NCI-H345 treated with DMSO at 0.1 percent for 48 hours (cell line): Measurements from ENCODE around the gene EXD2.

Experiments
- DNase-seq: peaks from one replicate; lab custom pipeline; 2025; ENCODE audit not compliant: unreplicated experiment; lab: John Stamatoyannopoulos, UW

Gene EXD2

DNA sequence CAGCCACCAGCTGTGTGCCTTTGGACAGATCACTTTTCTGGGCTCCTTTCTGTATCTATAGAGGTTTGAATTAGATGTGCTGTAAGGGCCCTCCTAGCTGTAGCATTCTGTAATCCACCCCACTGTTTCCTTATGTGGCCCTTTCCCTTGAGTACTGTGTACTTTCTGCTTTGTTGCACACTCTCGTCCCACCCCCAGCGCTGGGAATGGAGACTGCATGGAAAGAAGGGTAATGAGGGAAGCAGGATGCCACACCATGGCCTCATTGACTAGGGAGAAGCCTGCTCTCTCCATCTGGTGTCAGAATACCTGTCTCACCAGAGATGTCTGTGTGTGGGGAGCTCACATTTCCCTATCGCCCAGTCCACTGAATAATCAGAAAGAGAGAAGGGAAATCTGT is 55.0 kb downstream of the EXD2 start:
- DNase-seq, result no peak

DNA sequence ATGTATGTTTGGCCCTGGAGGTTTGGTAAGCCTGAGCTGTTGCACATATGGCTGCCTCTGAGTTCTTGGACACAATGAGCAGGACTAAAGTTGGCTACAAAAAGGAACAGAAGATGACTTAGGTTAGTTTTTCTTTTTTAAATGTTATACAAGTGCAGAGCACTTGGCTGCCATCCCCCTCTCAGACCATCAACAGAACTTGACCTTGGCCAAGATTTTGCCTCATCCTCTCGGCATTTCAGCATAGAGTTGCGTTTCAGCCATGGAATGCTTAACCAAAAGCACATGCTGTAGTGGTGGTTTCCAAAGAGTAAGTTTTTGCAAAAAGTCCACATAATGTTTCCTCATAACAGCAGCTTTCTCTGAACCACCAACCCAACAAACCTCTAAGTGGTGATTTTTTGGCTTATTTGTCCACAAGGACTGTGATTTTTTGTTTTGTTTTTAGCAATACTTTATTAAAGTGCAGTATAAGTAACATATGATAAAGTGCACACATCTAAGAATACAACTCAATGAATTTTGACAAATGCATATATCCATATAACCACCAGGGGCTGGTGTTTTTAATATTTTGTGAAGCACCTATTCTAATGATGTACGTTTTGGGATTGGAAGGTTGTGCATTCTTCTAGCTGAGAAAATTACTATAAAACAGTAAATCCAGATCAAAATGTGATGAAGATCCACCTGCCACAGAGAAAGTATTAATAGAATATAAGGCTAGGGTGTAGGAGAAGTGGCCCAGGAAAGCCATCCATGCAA is 56.6 kb downstream of the EXD2 start:
- DNase-seq, result no peak

DNA sequence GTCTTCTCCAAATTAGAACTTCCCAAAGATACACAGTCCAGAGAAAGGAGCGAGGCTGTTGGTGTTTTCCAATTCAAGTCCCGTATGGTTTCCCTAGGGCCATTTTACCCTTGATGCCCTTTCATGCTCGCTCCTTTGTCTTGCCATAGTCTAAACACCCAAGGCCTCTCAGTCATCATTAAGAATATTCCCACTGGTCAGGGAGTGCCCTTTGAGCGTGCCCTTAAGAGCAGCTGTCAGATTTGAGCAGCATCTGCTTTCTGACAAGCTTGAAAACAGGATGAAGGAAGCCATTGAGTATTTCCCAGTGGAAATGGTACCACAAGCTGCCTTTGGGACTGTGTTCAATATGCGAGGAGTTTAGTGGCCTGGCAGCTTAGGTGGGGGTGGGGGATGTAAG is 58.3 kb downstream of the EXD2 start:
- DNase-seq, result no peak

DNA sequence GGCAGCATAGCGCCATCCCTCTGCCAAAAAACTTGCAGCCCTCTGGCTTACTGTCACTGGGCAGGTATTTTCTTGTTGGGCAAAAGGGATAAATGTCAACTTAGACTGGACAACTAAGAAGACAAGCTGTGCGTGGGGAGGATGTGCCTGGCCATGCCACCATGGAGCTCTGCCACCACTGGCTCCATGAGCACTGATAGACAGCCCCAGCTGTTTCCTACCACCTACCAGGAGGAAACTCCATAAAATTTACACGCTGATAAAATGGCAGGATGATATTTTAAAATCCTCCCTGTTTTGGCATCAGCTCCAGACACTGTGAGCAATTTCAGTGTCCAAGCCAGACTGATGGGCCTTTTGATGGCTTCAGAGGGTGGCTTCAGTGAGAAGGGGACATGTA is 61.6 kb downstream of the EXD2 start:
- no peak for DNase-seq

DNA sequence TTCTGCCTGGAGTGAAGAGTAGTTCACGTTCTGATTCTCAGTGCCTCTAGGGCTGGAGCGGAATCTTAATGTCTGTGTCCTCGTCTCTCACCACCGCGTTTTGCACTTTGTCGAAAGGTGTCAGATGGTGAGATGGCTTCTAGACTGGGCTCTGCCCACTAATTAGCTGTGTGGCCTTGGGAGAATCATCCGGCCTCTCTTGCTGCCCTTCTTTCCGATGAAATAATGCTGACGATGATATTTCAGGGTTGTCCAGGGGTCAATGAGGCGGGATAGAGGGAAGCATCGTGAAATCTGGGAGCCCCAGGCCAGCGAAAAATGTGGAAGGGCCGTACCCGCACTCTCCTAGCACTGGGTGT is 67.8 kb downstream of the EXD2 start:
- DNase-seq, result no peak

DNA sequence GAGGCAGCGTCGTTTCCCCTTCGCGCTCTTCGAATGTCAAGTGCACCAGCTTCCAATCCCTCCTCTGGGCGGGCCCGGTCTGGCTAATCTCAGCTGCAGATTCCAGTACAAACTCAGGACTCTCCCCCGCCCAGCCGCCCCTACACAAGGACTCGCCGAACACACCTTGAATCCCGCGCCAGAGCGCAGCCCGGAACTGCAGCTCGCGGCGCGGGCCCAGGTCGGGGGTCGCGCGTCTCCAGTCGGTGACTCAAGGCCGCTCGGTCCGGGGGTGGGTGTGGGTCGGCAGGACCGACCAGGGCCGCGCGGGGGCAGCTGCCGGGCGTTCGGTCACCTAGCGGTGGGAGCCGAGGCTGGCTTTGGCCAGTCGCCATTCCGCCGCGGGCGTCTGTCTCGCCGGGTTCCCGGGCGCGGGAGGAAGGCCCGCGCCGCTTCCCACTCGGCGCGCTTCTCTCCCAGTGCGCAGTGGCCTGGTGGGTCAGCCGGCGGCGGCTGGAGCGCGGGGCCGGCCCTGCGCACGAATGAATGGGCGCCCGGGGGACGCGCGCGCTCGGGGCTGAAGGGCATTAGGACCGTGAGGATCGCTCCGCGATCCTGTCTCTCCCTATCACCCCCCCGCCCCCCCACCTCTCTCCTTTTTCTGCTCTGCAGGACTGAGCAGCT is 68.4 kb downstream of the EXD2 start, which contains the start of gene GALNT16:
GALNT16 (plus strand) TSS at position 632 of the 663 bp plus-strand sequence. CDS start 133 bp downstream, outside the sequence.
- no peak for DNase-seq

DNA sequence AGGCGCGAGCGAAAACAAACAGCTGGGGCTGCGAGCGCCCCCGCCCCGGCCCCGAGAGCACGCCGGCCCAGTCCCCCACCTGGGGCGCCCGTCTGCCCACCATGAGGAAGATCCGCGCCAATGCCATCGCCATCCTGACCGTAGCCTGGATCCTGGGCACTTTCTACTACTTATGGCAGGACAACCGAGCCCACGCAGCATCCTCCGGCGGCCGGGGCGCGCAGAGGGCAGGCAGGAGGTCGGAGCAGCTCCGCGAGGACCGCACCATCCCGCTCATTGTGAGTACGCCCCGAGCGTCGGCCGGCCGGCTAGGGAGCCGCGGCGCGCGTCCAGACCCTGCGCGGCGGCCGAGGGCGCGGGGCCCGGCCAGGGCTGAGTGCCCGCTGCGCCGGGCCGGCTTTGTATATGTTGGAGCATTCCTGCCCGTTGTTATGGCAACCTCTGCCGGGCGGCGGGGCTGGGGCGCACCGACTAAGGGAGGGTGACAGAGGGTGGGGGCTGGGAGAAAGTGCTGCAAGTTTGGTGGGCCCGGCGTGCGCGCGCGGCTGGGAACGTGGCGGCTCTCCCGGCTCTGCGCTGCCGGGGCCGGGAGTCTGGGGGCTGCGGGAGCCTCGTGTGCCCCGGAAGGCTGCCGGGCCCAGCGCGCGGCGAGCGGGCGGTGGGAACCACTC is 69.0 kb downstream of the EXD2 start:
- DNase-seq, result no peak

DNA sequence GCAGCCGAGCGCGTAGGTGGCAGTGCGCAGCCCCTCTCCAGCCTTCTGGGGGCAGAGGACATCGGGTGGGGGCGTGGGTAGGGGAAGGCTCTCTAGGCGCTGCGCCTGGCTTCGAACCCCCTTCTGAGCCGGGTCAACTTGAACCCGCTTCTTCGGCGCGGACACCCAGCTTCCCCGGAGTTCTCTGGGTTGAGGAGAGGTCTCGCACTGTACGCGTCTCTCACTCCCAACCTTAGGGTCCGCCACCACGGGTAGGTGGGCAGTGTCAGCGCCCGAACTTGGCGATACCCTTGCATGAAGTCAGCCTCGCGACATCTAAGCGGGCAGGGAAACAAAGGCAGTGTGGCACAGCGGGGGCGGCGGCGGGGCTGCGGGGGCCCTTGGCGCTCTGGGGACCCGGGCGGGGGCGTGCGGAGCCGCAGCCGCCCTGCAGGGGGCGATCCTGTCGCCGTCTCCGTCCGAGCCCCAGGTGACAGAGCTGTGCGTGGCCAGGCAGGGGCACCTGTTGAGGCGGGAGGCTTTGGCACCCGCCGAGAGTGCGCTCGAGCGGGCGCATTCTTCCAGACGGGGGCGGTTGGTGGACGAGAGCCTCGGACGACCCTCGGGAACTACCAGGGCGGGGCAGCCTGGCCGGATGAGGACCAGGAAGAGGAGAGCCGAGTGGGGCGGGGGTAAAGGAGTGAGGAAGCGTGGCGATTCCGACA is 69.7 kb downstream of the EXD2 start:
- no peak for DNase-seq

DNA sequence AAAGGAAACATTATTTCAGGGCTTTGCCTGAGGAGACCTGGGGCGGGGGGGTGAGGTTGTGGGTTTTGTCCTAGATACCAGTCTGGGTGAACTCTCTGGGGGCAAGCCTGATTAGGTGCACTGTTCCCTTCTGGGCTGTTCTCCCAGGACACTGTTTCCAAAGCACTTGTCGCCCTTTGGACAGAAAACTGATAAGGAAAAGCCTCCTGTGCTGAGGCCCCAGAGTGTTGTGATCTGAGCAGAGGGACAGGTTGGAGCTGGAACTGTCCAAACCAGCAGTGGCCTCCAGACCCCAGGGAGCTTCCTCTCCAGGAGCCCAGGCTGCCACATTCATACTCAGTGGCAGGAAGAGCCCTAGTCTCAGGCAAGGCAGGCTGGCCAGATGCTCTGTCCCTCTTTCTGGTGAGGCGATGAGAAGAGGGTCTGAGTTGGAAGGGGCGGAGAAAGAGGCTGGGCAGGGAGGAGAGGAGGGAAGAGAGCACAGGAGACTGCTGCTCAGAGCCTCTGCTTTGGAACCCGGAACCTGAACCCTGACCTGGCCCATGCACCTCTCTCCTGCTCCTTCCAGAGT is 70.5 kb downstream of the EXD2 start:
- no peak for DNase-seq

DNA sequence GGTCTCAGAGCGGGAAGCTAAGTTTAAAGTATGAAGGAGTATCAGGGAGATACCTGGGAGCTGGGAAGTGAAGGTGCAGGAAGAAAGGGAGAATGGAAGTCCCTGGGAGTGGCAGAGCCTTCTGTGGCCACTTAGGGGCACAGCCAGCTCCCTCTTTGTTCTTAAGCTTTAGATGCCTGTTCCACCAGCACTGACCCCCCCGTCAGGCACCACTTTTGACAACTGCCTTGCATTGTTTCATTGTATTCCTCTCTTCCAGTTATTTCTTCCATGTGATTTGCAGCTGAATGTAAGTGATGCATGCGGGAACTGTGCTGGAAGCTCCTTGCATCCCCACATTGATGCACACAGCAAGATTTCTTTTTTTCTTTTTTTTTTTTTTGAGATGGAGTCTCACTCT is 71.2 kb downstream of the EXD2 start:
- DNase-seq, result no peak

DNA sequence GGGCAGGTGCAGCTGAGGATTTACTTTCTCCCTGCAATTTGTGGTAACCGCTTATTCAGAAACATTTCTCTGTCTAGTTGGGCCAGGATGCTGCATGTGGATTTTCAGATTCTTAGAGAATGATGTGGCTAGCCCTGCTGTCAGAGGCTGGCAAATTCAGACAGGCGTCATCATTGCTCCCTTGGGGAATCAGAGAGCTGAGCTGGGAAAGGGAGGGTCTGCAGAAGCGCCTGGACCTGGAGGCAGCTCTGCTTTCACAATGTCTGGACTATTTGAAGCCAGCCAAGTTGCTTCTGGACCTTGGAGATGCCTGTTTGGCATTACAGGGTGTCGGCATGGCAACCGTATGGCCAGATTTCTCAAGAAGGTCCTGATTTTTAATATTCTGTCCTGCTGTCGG is 72.1 kb downstream of the EXD2 start:
- DNase-seq, result no peak

DNA sequence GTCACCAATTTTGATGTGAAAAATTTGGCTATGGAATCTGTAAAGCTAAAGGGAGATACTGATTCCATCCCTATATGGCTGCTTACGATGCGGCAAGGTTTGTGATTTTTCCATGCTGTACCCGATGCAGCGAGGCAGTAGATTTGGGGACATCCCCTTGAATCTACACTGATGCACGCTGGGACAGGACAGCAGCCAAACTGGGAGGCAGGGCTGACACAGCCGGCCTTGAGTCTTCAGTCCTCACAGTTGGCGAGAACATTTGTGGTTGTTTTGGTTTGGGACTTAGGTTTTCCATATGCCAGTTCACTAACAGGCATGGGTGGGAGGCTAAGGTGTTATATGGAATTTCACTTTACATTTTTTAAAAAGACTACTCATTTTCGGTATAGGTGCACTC is 72.5 kb downstream of the EXD2 start:
- no peak for DNase-seq

DNA sequence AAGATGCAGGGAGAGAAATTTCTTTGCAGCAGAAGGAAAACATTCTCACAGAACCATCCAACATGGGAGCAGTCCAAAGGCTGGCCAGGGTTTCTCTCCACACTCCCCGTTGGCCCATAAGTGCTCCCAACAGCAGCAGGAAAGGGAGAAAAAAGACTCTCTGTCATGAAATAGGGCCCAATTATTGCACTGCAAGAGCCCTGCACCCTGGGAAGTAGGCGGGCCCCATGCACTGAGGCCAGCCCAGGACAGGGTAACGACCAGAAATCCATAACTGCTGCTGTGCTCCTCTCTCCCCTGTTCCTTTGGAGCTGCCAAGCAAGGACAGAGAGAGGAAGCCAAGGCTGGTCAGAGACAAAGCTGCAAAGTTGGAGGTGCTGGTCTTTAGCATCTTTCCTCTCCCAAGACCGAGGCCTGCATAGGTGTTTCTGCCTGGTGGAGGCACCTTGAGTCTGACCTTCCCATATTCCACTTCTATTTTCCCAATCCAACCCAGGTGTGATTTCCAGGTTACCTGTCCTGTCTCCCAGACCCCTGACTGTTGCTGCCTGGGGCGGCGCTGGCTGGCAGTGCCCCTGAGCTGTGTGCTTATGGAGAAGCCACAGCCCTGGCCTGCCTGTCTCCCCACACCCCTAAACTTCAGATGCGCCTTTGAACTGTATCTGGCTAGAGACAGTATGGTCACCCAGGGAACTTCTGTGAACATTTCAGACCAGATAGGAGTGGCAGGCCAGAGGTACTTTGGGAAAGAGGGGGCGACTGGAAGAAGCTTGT is 75.5 kb downstream of the EXD2 start:
- DNase-seq, result no peak

DNA sequence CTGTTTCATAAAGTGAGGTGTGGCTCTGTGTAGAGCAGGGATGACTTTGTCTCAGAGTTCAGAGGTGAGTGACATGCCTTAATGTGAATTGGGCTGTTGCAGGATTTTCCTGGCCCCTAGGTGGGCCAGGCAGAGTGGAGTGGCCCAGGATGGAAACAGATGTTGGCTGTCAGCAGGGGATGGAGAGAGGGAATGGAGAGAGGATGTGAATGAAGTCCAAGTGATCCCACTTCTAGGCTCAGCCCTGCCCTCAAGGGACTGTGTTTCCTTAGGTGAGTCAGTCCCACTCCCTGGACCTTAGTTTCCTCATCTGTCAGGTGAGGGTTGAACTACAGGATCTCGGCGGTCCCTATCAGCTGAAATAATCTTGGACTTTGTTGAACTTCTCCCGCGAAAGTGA is 76.2 kb downstream of the EXD2 start:
- DNase-seq, result no peak

DNA sequence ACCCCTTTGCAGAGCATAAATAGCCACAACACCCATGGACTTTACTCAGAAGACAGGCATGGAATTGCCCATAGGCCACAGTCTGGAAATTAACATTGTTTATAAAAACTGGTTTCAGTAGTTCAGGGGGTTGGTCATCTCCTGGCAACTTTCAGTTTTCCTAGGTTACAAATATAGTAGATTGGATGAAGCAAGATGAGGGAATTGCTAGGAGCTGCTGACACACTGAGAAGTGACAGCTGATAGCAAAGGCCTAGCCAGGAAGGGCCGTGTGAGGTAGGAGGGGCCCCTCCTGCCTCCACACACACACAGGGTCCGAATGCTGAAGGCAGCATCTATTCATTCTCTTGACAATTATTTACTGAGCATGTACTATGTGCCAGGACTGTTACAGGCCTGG is 76.9 kb downstream of the EXD2 start:
- DNase-seq, result no peak

DNA sequence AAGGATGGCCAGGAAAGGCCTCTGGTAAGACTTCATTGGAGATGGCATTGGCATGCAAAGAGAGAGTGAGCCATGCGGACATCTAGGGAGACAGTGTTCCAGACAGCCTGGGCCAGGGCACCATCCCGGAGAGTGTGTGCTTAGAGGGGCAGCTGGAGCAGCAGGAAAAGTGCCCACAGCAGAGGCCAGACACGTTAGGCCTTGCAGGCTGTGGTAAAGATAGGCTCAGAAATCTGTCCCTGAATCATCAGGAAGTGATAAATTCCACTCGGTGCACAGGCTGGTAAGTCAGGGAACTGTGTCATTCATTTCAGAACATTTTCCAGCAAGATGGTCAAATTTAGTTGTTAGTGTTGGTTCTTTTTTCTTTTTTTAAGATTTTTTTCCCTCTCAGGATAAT is 77.5 kb downstream of the EXD2 start:
- no peak for DNase-seq

DNA sequence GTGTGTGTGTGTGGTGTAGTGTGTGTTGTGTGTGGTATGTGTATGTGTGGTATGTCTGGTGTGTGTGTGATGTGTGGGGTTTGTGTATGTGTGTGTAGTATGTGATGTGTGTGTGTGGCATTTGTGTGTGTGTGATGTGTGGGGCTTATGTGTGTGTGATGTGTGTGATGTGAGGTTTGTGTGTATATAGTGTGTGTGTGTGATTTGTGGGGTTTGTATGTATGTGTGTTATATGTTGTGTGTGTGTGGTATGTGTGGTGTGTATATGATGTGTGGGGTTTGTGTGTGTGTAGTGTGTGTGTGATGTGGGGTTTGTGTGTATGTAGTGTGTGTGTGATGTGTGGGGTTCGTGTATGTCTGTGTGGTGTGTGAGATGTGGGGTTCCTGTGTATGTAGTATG is 78.1 kb downstream of the EXD2 start:
- DNase-seq, result no peak

DNA sequence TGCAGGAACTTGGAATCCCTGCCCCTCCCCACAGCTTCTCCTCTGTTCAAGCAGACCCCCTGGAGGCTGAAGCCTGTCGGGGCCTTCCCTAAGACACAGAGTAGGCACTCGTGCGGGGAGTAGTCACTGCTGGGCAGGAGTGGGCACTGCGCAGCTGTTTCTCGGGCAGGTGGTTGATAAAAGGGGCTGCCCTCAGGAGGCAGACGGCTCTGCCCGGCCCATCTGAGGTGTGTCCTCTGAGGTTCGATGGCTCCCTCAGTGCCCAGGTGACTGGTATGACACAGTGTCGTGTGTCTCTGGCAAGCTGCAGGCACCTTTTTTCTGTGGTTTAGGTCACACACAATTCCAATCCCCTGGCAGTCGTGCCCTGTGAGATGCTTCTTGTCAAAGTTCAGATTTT is 78.8 kb downstream of the EXD2 start:
- no peak for DNase-seq

DNA sequence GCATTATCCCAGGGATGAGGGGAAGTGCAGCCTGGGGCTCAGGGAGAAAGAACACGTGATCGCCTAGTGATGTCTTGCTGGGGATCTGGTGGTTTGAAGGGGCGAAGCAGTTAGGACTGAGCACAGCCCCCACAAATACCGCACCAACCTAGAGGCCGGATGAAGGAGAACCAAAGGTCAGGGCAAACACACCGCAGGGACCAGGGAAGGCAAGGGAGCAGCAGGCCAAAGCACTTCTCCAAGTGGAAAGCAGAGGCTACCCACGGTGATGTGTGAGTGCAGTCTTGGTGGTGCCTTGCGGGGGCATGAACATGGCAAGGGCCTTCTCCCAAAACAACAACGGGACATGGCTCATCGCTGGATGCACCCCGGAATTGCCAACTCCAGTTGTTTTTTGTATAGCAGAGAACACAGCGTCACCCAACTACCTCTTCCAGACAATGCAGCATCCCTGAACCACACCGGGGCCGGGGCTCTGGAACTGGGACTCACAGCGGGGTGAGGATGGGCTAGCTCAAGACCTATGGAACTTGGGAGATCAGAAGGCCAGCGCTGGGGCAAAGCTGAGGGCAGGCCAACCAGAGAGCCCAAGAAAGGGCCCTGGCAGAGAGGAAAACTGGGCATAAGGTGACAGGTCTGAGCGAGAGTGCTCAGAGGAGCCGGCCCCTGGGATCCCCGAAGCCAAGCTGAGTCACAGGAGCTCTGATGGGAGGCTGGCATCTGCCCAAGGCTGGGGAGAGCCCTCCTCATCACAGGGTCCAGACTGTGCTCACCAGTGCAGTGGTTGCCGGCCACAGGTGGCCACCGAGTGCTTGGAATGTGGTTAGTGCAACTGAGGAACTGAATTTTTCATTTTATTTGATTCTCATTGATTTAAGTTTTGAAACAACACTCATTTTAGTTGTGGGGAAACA is 79.8 kb downstream of the EXD2 start:
- DNase-seq, result no peak

DNA sequence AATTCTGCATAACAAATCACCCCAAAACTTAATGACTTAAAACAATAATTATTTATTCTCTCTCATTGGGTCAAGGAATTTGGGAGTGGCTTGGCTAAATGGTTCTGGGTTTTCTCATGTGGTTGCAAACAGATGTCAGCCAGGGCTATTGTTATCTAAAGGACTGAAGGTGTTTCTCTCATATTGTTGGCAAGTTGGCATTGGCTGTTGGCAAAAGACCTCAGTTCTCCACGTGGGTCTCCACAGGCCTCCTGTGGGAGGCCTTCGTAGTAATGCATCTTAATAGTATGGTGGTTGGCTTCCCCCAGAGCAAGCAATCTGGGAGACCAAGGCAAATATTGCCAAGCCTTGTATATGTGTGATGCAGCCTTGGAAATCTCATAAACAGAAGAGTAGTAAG is 83.0 kb downstream of the EXD2 start:
- no peak for DNase-seq
